GM21723 (cell line): ENCODE measurements around the gene RAB11FIP2.
A peak's percentile ranks its signal among the peaks of the same experiment; 100 is the strongest.
"Not testable (repeated sequence)": the region's sequence is repeated elsewhere in the genome, so short reads cannot be mapped to it uniquely, and the experiment has no call there.

Experiments used
- ATAC-seq: cut with Tn5 transposase; IDR thresholded peaks from one replicate; pipeline ENCODE4 v1.9.1; 2021; ENCODE audit warnings: mild to moderate bottlenecking, moderate library complexity; ENCODE audit not compliant: unreplicated experiment

RAB11FIP2 gene, protein sequence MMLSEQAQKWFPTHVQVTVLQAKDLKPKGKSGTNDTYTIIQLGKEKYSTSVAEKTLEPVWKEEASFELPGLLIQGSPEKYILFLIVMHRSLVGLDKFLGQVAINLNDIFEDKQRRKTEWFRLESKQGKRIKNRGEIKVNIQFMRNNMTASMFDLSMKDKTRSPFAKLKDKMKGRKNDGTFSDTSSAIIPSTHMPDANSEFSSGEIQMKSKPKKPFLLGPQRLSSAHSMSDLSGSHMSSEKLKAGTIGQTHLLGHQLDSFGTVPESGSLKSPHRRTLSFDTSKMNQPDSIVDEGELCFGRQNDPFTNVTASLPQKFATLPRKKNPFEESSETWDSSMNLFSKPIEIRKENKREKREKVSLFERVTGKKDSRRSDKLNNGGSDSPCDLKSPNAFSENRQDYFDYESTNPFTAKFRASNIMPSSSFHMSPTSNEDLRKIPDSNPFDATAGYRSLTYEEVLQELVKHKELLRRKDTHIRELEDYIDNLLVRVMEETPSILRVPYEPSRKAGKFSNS

DNA sequence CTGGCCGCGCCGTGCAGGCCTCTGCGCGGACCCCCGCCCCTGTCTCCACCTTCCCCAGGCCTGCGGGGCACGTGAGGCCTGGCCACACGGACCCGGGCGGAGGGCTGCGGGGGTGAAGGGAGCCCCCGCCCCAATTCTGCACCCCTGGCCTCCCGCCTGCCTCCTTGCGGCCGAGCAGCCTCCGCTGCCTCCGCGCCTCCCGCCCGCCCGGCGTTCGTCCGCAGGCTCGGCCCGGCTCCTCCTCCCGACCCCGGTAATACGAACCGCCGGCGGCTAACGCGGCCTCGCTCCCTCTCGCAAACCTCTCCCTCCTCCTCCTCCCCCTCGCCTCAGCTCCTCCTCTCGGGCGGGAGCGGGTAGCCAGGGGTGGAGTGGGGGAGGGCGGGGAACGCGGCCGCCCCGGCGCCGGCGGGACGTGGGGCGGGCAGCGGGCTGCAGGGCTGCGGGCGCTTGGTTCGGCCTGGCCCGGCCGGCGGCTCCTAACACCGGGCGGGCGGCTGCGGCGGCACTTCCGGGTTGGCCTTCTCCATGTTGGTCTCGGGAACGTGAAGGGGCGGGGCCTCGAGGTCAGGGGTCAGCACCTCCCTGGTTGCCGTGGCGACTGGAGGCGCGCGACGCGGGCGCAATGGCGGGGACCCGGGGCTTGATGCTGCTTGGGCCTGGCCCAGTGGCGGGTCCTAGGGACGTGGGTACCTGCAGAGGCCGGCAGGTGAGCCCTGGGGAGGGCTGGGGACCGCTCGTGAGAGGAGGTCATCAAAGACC is at the start of gene RAB11FIP2:
Gene RAB11FIP2 (minus strand): TSS at position 547 of the 762 bp plus-strand sequence. CDS start 778 bp downstream, outside the sequence.
- ATAC-seq = peak; percentile 96

DNA sequence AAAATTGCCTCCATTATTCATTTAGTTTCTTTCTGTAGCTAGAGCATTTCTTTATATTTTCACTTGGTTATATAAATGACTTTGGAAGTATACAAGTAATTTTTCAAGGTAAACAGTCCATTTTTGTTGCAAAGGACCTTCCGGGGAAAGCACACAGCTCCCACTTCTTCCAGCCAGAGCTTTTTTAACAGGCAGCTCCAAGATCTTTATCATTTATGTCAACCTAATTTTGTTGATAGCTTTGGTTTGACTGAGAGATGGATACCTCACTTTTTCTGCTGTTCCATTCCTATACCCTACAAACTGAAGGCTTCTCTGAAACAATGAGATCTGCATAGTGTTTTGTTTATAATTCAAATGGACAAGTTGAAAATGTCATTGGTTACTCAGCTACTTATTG is 49.3 kb upstream of the RAB11FIP2 start:
- ATAC-seq = no peak

DNA sequence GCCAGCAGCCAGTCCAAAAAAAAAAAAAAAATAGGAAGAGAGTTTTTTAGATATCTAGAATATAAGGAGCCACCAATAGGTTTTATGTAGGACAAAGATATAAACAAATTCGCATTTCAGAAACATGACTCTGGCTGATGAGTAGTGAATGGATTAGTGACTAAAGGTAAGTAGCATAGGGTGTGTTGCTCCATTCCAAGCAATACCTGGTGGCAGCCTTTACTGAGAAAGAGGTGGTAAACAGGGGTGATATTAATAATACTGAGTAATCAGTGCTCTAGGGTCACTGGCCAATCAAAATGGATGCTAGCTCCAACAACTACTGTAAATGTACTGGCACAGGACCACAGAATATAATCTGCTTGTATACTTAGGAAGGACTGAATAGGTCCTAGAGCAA is 45.5 kb upstream of the RAB11FIP2 start:
- ATAC-seq = no peak

DNA sequence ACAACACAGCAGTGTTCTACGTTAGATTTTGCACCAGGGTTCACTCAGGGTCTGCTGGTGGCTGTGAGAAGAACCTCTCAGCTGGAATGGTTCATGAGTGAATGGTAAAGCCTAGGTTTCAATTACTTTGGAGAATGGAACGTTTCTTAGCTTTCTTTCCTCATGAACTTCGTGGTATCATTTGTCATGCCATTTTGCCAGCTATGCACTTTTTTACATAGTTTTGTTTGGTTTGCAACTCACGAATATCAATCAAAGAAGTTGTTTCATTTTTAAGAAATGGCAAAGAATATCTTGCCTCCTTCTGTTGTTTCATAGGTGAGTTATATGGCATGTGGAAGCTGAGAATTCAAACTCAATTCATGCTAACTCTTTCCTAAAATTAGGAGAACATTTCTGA is 34.1 kb upstream of the RAB11FIP2 start:
- ATAC-seq = no peak

DNA sequence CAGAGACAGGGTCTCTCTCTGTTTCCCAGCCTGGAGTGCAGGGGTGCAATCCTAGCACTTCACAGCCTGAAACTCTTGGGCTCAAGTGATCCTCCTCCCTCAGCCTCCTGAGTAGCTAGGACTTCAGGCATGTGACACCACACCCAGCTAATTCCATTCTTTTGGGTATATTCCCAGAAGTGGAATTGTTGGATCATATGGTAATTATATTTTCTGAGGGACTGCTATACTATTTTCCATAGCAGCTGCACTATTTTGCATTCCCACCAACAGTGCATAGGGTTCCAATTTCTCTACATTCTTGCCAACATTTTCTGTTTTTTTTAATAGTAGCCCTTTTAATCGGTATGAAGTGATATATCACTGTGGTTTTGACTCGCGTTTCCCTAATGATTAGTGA is 30.0 kb upstream of the RAB11FIP2 start:
- no peak for ATAC-seq

DNA sequence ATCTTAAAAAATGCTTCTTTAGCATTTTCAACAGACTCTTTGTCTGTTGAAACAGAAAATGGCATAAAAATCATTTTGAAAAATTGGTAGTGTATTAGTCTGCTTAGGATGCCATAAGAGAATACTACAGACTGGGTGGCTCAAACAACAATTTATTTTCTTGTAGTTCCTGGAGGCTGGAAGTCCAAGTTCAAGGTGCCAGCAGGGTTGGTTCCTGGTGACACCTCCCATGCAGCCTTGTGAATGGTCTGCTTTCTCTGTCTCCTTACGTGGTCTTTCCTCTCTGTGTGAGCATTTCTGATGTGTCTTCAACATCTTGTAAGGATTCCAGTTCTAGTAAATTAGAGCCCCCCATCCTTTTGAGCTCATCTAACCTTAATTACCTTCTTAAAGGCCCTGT is 26.1 kb upstream of the RAB11FIP2 start:
- ATAC-seq = no peak

DNA sequence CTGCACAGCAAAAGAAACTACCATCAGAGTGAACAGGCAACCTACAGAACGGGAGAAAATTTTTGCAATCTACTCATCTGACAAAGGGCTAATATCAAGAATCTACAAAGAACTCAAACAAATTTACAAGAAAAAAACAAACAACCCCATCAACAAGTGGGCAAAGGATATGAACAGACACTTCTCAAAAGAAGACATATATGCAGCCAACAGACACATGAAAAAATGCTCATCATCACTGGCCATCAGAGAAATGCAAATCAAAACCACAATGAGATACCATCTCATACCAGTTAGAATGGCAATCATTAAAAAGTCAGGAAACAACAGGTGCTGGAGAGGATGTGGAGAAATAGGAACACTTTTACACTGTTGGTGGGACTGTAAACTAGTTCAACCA is 20.6 kb upstream of the RAB11FIP2 start:
- ATAC-seq = not testable (repeated sequence)

DNA sequence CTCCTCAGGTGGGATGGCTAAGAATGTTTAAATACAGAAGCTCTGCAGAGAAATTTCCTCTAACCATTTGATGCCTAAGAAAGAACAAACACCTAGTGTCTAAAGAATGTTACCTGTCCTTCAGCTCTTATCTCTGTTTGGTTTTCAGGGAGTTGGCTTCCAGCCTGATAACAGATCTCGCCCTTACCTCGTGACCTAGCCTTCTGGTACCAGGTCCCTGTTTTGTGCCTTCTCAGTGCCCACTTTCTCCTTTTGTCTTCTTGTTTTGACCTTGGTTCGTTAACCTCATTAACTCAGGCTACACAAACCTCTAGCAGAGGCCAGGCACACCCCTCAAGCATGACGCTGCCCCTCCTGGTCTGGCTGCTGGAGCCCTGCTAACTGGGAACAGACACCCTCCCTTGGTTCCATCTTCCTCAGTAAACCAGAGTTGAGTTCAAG is 16.1 kb upstream of the RAB11FIP2 start:
- ATAC-seq = no peak

DNA sequence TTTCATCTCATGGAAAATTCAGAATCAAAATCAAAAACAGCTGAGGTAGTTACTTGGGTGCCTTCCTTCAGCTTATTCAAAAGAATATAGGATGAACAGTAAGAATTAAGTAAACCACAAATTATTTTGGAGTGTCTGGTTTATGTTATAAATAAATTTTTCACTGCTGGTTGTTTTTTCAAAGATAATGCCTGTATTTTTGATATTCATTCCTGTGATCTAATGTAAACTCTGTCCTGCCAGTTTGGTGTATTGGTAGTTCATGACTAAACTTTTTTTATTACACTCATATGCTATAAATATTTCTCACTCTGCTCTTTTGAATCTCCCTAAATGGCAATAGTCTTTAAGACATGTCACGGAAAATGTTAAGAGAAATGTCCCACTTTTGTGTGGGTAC is 11.6 kb upstream of the RAB11FIP2 start:
- ATAC-seq = no peak

DNA sequence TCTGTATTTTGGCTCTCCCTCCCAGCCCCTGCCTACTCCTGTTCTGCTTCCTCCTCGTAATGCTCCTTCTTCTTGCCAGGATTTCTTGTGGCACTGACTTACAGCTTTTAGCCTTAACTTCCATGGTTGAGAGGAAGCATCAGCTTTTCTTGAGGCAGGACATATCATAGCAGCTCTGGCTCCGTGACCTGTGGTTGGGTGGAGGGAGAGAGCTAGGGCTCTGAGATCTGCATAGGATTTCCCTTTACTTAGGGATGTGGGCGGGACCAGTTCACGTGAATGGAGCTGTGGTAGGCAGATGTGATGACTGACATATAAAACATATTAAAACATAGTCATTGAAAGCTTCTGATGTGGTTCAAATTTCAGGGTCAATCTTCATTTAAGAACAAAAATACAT is 10.6 kb upstream of the RAB11FIP2 start:
- ATAC-seq = no peak

DNA sequence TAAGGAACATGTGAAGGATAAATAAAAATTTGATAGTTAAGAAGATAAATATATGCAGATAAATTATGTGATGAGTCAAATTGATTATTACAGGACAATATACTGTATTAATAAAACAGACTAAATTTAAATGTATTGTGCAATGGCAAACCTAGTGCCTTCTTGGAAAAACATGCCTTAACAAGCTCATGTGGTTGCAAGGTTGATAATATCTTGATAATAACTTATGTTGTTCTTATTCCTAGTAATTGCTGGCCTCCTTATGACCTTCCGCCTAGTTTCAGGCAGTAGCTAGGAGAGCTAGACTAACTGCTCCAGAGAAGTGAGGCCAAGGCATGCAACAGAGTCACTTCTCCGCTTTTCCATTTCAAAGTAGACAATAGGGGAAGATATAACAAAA is 7.6 kb upstream of the RAB11FIP2 start:
- ATAC-seq = no peak

DNA sequence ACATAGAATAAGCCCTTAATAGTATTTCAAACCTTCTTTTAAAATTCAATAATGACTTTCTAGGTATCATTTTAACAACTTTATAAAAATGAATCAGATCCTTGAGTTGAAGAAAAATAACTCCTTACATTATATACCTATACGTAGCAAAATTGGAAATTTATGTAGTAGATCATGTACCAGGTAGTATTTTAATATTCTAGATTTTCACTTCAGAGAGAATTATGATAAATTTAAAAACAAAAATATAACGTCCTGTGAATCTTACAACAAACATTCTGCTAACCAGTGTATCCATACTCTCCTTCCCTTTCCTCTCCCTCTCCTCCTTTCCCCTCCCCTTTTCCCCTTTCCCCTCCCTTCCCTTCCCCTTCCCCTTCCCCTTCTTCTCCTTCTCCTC is 6.1 kb upstream of the RAB11FIP2 start:
- ATAC-seq = no peak

DNA sequence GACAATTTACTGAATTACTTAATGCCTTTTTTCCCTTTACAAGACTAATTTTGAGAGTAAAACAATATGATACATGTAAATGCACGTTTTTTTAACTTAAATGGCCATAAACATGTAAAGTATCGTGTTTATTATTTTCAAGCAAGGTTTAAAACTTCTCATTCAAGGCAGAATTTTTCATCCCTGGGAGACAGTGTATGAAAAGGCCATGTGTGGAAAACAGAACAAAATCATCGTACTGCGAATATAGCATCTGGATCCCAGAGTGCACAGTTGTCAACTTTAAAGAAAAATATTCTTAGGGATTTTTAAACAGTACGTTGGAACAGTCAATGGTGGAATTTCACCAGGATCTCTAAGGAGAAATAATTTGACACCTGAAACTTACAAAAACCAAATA is 1.1 kb upstream of the RAB11FIP2 start:
- no peak for ATAC-seq

DNA sequence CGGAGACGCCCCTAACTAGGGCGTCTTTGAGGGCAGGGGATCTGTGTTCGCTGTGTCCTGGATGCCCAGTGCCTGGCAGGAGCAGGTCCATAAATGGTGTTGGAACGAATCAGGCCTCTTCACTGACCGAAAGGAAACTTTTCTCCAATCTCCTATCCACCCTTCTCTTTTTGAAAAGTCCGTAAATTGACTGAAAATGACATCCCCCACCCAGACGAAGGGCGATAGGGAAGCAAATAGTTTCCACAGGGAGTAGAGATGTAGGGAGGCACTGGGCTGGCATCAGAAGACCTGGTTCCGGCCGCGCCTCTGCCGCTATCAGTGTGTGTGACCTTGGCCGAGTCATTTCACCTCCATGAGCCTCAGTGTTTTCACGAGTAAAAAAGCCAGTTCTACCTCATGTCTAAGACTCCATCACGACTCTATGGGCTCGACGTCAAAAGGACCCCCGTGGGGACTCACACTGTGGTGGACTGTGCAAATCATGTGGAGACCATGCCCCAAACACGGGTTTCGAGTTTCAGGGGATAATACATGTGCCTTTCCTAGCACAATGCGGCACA is 497 bp upstream of the RAB11FIP2 start:
- no peak for ATAC-seq

DNA sequence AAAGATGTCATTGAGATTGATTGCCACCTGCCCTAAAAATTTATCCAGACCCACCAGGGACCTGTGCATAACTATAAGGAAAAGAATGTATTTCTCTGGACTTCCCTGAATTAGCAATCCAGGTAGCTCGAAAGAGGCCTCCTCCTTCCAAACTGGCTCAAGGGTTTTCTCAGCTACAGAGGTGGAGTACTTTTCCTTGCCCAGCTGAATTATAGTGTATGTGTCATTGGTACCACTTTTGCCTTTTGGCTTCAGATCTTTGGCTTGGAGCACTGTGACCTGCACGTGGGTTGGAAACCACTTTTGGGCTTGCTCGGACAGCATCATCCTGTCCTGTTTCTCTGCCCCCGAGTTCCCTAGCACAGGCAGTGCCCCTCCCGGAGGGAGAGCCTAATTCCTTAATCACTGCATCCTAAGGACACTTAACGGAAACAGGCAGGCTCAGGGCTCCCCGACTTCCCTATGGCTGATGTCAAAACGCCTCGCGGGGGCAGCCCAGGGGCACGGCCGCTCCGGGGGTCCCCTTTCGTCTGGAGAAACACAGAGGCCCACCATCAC is 825 bp downstream of the RAB11FIP2 start:
- ATAC-seq = peak; percentile 22

DNA sequence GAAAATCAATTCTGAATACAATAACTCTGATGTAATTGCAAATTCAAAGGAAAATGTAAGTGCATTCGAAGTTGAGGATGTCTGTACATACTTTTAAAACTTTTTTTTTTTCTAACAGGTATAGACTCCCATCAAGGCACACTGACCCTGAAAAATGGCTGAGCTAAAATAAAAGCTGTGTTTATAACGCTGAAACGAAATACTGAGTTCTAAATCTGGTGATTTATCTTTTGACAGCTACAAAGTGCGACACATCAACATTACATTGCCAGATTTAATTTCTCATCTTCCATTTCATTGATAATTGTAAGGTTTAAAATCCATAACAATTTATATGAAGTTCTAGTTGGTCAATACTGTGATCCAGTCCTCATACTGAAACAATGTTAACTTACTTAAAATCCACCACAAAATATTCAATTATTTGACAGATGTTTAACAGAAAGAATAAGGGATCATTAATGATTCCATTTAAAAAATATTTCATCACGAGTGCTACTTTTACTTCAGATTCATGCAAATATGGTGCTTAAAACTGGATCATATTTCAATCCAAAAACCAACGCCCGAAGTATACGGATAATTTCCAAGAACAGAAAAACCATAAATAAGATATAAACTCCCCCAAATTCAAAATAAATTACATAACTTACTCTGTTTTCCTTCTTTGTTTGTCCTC is 1.4 kb downstream of the RAB11FIP2 start:
- no peak for ATAC-seq

DNA sequence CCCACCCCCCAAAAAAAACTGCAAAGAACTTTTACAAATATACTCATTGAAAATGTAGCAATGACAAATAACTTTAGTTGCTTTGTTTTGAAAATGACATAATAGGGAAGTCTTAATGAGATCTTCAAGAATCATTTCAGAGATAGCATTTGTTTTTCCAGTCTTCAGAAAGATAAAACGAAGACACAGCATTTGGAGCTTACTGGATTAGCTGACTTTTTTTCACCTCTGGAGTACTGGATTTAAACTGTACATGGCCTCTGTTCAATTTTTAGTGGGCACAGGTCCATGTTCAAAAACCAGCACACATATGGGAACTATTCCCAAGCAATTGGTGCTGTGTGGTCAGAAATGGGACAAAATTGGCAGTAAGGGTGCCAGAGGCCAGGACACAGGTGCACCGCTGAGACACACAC is 3.9 kb downstream of the RAB11FIP2 start:
- ATAC-seq = no peak

DNA sequence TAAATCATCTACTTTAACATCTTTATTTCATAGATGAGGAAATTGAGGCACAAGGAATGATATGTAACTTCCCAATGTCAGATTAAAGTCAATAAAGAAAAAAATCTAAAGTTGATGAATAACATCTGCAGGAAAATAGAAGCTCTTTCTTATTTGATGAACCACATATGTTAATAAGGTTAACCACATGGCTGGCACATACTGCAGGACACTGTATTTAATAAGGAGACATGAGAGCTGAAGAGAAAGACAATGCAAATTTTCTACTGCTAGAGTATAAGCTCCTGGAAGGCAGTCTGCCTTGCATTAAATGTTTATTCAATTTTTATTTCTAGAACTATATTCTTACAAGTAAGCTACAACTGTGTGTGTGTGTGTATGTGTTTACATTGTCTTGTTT is 4.4 kb downstream of the RAB11FIP2 start:
- no peak for ATAC-seq

DNA sequence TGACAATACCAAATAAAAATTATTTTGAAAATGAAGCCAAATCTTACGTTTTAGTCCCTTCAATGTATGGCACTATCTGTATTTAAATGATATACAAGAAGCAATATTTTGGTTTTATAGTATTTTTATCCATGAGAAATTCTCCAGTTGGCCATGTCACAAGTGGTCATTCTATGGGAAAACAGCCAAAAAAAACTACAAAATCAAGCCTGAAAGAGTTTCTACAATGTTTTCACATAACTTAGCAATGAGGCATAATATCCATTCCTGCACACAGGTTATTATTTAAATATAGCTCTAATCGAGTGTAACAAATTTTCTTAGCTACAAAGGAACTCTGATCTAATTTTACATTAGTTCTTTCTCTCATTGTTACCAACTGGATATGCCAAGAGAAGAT is 5.4 kb downstream of the RAB11FIP2 start:
- no peak for ATAC-seq

DNA sequence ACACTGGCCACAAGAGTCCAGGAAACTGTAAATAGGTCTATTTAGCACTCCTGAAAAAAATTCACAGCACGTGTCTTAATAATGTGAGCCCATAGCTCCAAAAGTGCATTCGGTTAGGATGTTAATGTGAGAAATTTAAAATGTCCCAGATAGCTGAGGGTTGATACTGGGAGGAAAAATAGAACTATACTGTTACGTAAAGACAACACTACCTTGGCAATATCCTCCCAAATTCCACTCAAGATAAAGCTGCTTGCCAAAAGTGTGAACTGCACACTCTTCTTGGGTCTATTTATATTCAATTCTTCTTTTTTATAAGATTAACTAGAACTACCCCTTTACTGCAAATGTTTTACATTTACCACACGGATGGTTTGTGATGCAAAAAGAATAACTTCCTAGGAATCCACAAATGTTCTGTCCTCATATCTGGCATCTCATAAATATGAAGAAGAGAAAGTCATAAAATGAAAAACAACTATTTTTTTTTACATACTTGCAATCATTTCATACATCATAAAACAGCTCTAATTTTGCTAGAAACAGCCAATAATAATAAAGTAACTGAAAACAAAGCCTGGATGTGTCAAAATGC is 10.4 kb downstream of the RAB11FIP2 start:
- no peak for ATAC-seq
